Right atrium auricular region (tissue), 2 donors: ENCODE results near the gene FSD2. TPM values are rescaled to one million over a fixed set of nuclear protein-coding genes. Genes with fewer than 3 reads are reported as not detected.

Experiments used
- DNase-seq: peaks from one replicate; pipeline ENCODE4 v3.0.0-alpha.2; 2019; ENCODE audit warnings: low spot score
- H3K27ac ChIP-seq, 2 donors: fragments of 200-600 bp; sonication (generic); 1 replicate in 1 of 2; 2 replicates in 1 of 2; pipeline ENCODE4 v1.5.1; 2016 to 2019
- H3K27me3 ChIP-seq, 2 donors: fragments of 200-600 bp; sonication (generic); one replicate each; pipeline versions ENCODE4 v1.5.1 to v1.6.0; 2017 to 2019
- H3K36me3 ChIP-seq: fragments of 200-600 bp; sonication (generic); one replicate; pipeline ENCODE4 v1.5.1; 2016
- H3K4me1 ChIP-seq, 2 donors: fragments of 200-600 bp; sonication (generic); one replicate each; pipeline versions ENCODE4 v1.5.1 to v1.6.0; 2017 to 2019
- H3K4me3 ChIP-seq, 2 donors: fragments of 200-600 bp; sonication (generic); 1 replicate in 1 of 2; 2 replicates in 1 of 2; pipeline ENCODE4 v1.5.1; 2017 to 2019; ENCODE audit warnings: mild to moderate bottlenecking in 1 of 2, moderate library complexity in 1 of 2
- H3K9me3 ChIP-seq, 2 donors: fragments of 200-600 bp; sonication (generic); one replicate each; pipeline ENCODE4 v1.5.1; 2019
- CTCF ChIP-seq, 2 donors: fragments of 200-600 bp; sonication (generic); IDR thresholded peaks; one replicate each; pipeline ENCODE4 v1.5.1; 2019; ENCODE audit warnings: antibody characterized with exemption in 2 of 2
- total RNA-seq, 2 donors: library from RNA; depleted of rRNA; stranded (reverse); fragments of >200 nt; gene quantifications; one replicate each; pipeline ENCODE4 v1.1.0, GENCODE V29; 2016

The FSD2 gene
- total RNA-seq, 2 donors from 2014 or later = 9.0 to 58.8 TPM

- Histone ChIP-seq H3K4me1 (peaks cover 0 to 19% of the 10 kb centered on the region in 2 donors), H3K27ac (peak overlapping the region; percentile 85 to 89), H3K27me3 (no peaks in the 10 kb centered on the region), H3K36me3 (peaks cover 9% of the 10 kb centered on the region), H3K4me3 (peak overlapping the region; percentile 69 to 80), H3K9me3 (no peaks in the 10 kb centered on the region)
- peak; percentile 94 for DNase-seq
- no peak for TF ChIP-seq CTCF (IDR thresholded peaks at IDR 0.05)
These were observed 55.7 kb downstream of the FSD2 start for GRCh38 chr15:82749951-82750830.

GRCh38 chr15:82748315-82748714 is 57.6 kb downstream of the FSD2 start:
- no peaks in the 10 kb centered on the region for H3K36me3 ChIP-seq
- TF ChIP-seq CTCF (IDR thresholded peaks at IDR 0.05) = no peak
- no peaks in the 10 kb centered on the region for H3K27me3 ChIP-seq
- H3K9me3 ChIP-seq = no peaks in the 10 kb centered on the region
- no peak overlapping the region for H3K4me3 ChIP-seq
- H3K27ac ChIP-seq = no peak overlapping the region
- peaks cover 0 to 19% of the 10 kb centered on the region in 2 donors for H3K4me1 ChIP-seq
- no peak for DNase-seq

- no peak overlapping the region for H3K4me3 ChIP-seq
- no peaks in the 10 kb centered on the region for H3K9me3 ChIP-seq
- H3K27me3 ChIP-seq = no peaks in the 10 kb centered on the region
- no peak for TF ChIP-seq CTCF (IDR thresholded peaks at IDR 0.05)
- no peaks in the 10 kb centered on the region for H3K4me1 ChIP-seq
- DNase-seq = no peak
- no peaks in the 10 kb centered on the region for H3K36me3 ChIP-seq
- H3K27ac ChIP-seq = no peak overlapping the region
These were observed 62.1 kb downstream of the FSD2 start for GRCh38 chr15:82743810-82744209.

- Histone ChIP-seq H3K36me3 (no peaks in the 10 kb centered on the region), H3K27ac (no peak overlapping the region), H3K27me3 (no peaks in the 10 kb centered on the region), H3K4me3 (no peak overlapping the region), H3K9me3 (no peaks in the 10 kb centered on the region), H3K4me1 (no peaks in the 10 kb centered on the region)
- no peak for TF ChIP-seq CTCF (IDR thresholded peaks at IDR 0.05)
- no peak for DNase-seq
These were observed 63.7 kb downstream of the FSD2 start for GRCh38 chr15:82742134-82742533.

- H3K4me1 ChIP-seq = no peaks in the 10 kb centered on the region
- H3K27ac ChIP-seq = no peak overlapping the region
- no peak for TF ChIP-seq CTCF (IDR thresholded peaks at IDR 0.05)
- no peak for DNase-seq
- H3K4me3 ChIP-seq = no peak overlapping the region
- H3K36me3 ChIP-seq = no peaks in the 10 kb centered on the region
- H3K9me3 ChIP-seq = no peaks in the 10 kb centered on the region
- H3K27me3 ChIP-seq = no peaks in the 10 kb centered on the region
These were observed 66.8 kb downstream of the FSD2 start for GRCh38 chr15:82739086-82739485.
